H4 (cell line): ENCODE data around the gene ZNF142. TPM values are rescaled to one million over a fixed set of nuclear protein-coding genes. Genes with fewer than 3 reads are reported as not detected.

Experiments
- DNase-seq: peaks from one replicate; pipeline ENCODE4 v3.0.0-alpha.2; 2015; ENCODE audit warnings: low spot score
- total RNA-seq: library from RNA; depleted of rRNA; stranded (reverse); fragments of >200 nt; shearing (Covaris generic); gene quantifications from 2 replicates; pipeline ENCODE4 v1.2.3, GENCODE V29; 2014; rRNA removed

The ZNF142 gene, protein sequence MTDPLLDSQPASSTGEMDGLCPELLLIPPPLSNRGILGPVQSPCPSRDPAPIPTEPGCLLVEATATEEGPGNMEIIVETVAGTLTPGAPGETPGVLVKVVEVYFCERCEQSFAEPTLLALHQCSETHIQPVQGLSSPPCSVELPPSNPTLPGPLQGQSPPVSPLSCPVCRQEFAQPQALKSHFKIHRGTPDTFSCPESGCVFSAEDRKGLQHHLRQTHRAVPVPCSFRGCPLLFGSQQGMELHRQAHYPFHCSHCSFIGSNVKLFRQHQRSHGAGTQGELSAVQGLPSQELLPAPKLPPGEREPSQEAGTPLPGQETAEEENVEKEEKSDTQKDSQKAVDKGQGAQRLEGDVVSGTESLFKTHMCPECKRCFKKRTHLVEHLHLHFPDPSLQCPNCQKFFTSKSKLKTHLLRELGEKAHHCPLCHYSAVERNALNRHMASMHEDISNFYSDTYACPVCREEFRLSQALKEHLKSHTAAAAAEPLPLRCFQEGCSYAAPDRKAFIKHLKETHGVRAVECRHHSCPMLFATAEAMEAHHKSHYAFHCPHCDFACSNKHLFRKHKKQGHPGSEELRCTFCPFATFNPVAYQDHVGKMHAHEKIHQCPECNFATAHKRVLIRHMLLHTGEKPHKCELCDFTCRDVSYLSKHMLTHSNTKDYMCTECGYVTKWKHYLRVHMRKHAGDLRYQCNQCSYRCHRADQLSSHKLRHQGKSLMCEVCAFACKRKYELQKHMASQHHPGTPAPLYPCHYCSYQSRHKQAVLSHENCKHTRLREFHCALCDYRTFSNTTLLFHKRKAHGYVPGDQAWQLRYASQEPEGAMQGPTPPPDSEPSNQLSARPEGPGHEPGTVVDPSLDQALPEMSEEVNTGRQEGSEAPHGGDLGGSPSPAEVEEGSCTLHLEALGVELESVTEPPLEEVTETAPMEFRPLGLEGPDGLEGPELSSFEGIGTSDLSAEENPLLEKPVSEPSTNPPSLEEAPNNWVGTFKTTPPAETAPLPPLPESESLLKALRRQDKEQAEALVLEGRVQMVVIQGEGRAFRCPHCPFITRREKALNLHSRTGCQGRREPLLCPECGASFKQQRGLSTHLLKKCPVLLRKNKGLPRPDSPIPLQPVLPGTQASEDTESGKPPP (N-terminal part only)
- 4.2 and 6.8 TPM in 2 replicates for total RNA-seq

DNA sequence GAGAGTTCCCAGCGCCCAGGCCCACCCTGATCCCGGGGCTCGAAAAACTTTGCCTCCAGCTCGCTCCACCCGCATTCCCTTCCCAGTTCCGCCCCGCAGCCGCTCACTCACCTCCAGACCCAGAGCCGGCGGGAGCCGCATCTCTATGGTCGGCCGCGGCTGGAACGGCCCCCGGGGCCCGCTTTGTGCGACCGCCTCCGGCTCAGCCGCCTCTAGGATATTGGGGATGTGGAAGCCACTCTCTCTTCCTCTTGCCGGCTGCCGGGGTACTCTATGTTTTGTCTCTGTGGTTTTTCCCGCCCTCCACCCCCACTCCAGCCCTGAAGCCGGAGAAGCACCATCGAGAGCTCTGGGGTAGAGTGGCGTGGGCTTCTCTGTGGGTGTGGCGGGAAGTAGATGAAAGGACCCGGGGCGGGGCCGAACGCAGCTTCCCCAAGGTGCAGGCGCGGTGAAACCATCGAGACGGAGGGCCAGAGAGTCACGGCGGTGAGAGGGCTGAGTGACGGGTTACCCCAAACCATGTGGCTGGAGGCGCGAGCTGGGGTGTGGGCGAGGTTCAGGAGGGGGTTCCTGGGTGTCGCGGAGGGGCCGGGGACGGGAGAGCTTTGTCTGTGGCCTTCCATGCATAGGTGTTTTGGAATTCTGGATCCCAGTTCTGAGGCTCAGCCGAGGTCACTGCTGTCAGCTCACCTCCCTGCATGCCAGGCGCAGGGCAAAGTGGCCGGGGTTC, at the start of gene ZNF142, which contains the start of gene BCS1L:
Gene ZNF142, minus strand, starts transcription at position 366 of the 730 bp plus-strand sequence. CDS start 3,194 bp downstream, outside the sequence.
Gene BCS1L, plus strand, starts transcription at position 426 of the 730 bp plus-strand sequence. CDS start 1,305 bp downstream, outside the sequence.
- peak; percentile 79 for DNase-seq

DNA sequence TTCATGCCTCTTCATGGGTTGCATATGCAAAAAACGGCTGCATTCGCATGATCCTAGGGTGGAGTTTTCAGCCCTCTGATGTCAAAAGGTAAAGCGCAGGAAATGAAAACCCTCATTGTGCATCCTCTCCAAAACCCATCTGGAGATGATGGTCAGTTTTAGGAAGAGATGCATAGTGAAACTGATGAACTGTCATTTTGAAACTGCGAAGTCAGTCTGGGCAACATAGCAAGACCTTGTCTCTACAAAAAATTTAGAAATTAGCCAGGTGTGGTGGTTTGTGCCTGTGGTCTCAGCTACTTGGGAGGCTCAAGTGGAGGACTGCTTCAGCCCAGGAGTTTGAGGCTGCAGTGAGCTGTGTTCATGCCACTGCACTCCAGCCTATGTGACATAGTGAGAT, 48.7 kb upstream of the ZNF142 start:
- no peak for DNase-seq

DNA sequence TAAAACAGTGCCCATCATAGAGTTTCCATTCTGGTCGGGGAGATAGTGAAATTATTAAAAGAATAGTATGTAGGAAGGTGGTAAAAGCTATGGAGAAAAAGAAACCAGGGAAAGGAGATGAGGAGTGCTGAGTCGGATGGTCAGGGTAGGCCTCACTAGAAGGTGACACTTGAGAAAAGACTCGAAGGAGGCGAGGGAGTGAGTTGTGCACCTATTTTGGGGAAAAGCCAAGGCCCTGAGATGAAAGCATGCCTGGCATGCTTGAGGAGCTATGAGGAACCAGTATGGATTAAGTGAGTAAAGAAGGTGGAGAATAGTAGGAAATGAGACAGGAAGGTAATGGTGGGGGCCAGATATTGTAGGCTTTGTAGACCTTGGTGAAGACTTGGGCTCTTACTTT, 43.9 kb upstream of the ZNF142 start:
- DNase-seq: no peak

- DNase-seq: no peak
These were observed 42.4 kb upstream of the ZNF142 start for GRCh38 chr2:218701806-218702205.

DNA sequence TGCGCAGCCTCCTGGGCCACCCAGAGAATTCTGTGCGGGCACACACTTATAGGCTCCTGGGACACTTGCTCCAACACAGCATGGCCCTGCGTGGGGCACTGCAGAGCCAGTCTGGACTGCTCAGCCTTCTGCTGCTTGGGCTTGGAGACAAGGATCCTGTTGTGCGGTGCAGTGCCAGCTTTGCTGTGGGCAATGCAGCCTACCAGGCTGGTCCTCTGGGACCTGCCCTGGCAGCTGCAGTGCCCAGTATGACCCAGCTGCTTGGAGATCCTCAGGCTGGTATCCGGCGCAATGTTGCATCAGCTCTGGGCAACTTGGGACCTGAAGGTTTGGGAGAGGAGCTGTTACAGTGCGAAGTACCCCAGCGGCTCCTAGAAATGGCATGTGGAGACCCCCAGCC, 39.5 kb upstream of the ZNF142 start:
- DNase-seq: no peak

- no peak for DNase-seq
These were observed 35.2 kb upstream of the ZNF142 start for GRCh38 chr2:218694405-218695145.

DNA sequence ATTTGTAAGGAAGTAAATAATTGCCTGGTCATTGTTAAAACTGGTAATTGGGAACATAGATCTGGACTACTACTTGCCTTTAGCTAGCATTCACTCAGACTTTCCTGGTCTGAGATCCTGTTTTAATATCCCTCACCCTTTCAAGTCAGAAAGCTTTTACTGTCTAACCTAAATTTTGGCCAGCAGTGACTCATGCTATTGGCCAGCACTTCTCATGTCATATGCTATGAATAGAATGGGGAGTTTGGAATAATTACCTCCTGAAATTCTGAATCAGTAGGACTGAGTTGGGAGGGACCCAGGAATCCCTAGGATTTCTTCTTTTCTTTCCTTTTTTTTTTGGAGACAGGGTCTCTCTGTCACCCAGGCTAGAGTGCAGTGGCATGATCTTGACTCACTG, 31.8 kb upstream of the ZNF142 start:
- no peak for DNase-seq

DNA sequence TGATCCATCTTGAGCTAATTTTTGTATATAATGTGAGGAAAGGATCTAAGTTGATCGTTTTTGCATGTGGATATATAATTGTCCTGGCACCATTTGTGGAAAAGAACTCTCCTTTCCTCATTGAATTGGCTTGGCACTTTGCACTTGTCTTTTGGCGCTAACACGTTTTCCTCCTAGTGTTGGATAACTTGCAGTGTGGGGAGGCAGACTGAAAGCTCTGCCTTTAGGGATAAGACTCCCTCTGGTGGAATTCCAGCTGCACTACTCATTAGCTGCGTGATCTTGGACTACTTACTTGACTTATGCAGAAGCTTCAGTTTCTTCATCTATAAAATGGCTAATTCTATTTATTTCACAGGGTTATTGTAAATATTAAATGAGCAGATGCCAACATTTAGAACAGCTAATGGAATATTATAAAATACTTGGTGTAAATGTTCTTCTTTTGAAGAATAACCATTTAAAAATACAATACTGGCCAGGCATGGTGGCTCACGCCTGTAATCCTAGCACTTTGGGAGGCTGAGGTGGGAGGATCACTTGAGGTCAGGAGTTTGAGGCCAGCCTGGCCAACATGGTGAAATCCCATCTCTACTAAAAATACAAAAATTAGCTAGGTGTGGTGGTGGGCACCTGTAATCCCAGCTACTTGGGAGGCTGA, 28.1 kb upstream of the ZNF142 start:
- DNase-seq: peak; percentile 69

GRCh38 chr2:218680061-218680460, 20.6 kb upstream of the ZNF142 start:
- DNase-seq: no peak

DNA sequence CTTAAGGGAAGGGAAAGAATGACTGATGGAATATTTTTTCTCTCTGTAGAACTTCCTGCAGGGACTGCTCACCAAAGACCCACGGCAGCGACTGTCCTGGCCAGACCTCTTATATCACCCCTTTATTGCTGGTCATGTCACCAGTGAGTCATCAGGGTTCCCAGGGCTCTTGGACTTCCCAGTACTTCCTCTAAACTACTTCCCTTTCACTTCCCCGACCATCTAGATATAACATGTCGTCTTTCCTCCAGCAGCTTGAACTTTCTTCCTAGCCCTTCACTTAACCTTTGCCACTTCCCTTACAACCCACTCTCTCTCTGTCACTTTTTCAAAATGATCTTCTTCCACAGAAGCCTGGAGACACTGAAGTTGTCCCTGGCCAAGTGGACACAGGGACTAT, 19.7 kb upstream of the ZNF142 start:
- DNase-seq: no peak

DNA sequence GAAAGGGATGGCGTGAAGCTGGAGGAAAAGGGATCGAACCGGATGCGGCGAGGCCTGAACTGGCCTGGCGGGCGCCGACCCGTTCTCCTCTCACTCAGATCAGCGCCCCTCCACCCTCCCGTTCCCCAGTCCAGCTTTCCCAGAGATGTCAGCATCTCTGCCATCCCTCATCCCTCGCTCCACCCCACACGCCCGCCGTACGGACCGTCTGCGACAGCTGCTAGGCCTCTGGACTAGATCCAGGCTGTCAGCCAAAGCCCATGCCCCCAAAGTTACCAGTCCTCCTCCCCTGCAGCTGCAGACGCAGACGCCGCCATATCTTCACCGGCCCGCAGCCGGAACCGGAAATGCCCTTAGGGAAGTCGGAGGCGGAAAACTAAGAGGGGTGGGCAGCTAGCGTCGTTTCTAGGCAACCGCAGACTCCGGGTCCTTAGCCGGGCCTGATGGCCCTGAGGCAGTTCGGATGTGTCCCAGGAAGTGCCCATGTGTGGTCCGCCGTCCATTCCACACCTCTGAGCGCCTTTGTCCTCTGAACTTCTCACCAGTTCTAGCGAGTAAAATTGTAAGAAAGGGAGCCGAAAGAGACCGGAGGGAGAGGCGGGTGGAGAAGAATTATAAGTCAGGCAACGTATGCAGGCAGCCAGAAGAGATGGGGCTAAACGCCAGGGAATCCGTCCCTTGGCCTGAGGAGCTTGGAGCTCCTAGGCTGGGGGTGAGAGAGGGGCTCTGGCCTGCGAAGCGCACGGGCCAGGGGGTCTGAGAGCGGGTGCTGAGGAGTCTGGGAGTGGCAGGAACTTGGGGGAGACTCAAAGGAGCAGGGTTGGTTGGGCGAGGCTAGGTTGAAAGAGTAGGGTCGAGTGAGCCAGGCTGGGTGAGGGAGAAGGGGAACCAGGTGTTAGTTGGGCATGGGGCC, 12.5 kb upstream of the ZNF142 start, which contains the start of the genes RNF25 and STK36:
Gene RNF25, minus strand, starts transcription at position 349 of the 913 bp plus-strand sequence. Its CDS starts 32 bp downstream, at position 317.
Gene STK36, plus strand, starts transcription at position 433 of the 913 bp plus-strand sequence. CDS start 744 bp downstream, outside the sequence.
- DNase-seq: peak; percentile 84

DNA sequence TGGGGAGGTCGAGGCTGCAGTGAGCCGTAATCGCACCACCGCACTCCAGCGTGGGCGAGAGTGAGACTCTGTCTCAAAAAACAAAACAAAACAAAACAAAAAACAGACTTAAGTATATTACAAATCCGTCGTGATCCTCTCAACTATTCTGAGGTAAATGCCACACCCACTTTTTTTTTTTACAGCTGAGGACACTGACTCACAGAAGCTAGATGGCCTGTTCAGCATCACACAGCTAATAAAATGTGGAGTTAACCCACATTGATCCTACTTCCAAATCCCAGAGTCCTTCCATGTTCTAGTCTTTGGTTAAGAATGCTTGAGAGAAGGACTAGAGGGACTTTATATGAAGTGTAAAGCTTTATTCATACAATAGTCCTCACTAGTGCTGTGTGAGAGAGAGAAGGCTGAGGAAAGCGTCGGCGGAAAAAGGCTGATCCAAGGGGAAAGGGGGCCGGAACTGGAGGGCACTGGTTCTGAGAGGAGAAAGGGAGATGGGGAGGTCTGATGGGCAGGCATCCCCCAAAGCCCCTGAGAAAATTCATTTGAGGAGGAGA, 11.8 kb upstream of the ZNF142 start:
- DNase-seq: no peak

- DNase-seq: no peak
These were observed 5.2 kb upstream of the ZNF142 start for GRCh38 chr2:218664653-218665052.

DNA sequence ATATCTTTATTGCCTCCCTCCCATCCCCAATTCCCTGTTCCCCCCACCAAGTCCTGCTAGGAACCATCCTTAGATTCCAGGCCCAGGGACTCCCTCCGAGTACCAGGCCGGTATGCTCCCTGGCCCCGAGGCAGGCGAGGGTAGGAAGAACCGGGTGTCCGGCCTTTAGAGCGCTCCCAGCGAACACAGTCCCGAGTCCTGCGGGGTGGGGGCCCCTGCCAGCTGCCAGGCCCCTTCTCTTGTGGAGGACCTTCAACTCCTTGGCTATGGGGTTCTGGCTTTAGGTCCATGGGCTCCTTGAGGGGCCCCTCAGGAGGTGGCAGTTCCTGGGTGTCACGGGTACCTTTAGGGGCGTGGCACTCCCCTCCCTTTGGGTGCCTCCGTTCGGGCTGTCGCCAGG, 4.5 kb upstream of the ZNF142 start:
- DNase-seq: no peak

DNA sequence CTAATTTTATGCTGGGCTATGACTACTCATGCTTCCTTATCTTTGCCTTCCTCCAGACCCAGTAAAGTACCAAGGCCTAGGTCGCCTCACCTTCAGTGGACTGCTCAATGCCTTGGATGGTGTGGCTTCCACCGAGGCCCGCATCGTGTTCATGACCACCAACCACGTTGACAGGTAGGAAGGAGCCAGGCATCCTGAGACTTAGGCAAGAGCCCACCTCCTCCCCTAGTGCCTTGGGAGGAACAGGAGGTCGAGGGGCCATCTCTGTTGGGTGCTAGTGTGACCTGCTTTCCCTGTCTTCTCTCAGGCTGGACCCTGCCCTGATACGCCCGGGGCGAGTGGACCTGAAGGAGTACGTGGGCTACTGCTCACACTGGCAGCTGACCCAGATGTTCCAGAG, 3.4 kb upstream of the ZNF142 start:
- no peak for DNase-seq

GRCh38 chr2:218662377-218662776, 3.0 kb upstream of the ZNF142 start:
- DNase-seq: no peak

DNA sequence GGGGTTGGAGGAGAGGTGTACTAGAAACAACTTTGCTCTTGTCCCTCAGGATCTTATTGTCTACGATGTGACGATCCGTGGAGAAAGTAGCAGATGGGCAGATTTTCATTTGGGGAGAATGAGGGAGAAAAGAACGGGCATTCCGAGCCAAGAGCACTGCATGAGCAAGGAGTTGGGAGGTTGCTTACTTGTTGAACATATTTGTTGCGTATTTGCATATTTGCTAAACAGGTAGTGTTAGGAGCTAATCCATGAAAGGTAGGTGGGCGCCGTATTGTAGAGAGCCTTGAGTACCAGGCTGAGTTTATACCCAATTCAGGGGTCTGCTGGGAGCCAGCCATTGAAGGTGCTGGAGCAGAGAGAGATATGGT, 550 bp upstream of the ZNF142 start:
- DNase-seq: no peak

DNA sequence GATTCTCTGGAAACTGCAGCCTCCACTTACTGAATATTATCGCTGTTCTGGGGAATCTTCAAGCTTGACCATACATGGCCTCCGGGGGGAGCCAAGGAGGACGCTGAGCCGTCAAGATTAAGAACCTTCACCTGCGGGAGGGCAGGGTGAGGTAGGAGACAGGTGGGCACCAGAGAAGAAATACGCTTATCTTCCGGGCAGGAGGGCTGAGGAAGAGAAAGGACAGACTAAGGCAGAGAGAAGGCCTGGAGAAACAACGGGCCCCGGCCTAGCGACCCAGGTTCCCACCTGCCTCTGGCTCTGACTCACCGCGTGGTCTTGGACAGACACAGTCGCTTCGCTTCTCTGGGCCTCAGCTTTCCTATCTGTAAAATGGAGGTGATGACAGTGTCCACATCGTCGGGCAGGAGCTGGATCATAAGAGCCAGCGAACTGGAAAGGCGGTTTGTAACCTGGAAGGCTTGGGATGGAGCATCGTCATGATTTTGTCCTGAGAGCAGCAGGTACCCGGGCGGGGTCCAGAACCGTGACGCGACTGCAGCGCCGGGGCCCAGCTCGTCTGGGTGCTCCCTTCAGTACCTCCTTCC, 659 bp downstream of the ZNF142 start:
- peak; percentile 51 for DNase-seq
